NOMO-1 (cell line): ENCODE data around the gene FHAD1.
A peak's percentile ranks its signal among the peaks of the same experiment; 100 is the strongest.
"Not testable (repeated sequence)": the region's sequence is repeated elsewhere in the genome, so short reads cannot be mapped to it uniquely, and the experiment has no call there.

Experiments used
- DNase-seq, 2 experiments: peaks; one replicate each; lab custom pipeline; 2025; ENCODE audit not compliant: unreplicated experiment in 2 of 2; lab: John Stamatoyannopoulos, UW

The FHAD1 gene

GRCh38 chr1:15273274-15273673 is 26.3 kb downstream of the FHAD1 start:
- DNase-seq, result no peak

- no peak for DNase-seq
Measured at GRCh38 chr1:15275921-15276683, 29.1 kb downstream of the FHAD1 start.

GRCh38 chr1:15276691-15277446 is 29.8 kb downstream of the FHAD1 start:
- no peak for DNase-seq

GRCh38 chr1:15277447-15277838 is 30.4 kb downstream of the FHAD1 start:
- DNase-seq, result no peak

- DNase-seq, result no peak
Measured at GRCh38 chr1:15277933-15278332, 30.9 kb downstream of the FHAD1 start.

GRCh38 chr1:15279576-15280230 is 32.7 kb downstream of the FHAD1 start:
- no peak for DNase-seq

- no peak for DNase-seq
Measured at GRCh38 chr1:15280416-15280815, 33.4 kb downstream of the FHAD1 start.

GRCh38 chr1:15282038-15282437 is 35.0 kb downstream of the FHAD1 start:
- DNase-seq, result no peak

GRCh38 chr1:15282810-15283474 is 35.9 kb downstream of the FHAD1 start:
- no peak for DNase-seq

GRCh38 chr1:15283526-15283925 is 36.5 kb downstream of the FHAD1 start:
- no peak for DNase-seq

- DNase-seq, result no peak
Measured at GRCh38 chr1:15286452-15286851, 39.4 kb downstream of the FHAD1 start.

- DNase-seq, result no peak
Measured at GRCh38 chr1:15287035-15287979, 40.3 kb downstream of the FHAD1 start.

- no peak for DNase-seq
Measured at GRCh38 chr1:15288173-15288926, 41.3 kb downstream of the FHAD1 start.

GRCh38 chr1:15289251-15289651 is 42.2 kb downstream of the FHAD1 start:
- no peak for DNase-seq

- DNase-seq, result no peak
Measured at GRCh38 chr1:15290382-15290781, 43.4 kb downstream of the FHAD1 start.

- no peak for DNase-seq
Measured at GRCh38 chr1:15295696-15296095, 48.7 kb downstream of the FHAD1 start.

GRCh38 chr1:15296585-15297321 is 49.7 kb downstream of the FHAD1 start:
- peak in 1 of 2 experiments; percentile 24 for DNase-seq

GRCh38 chr1:15297975-15298374 is 51.0 kb downstream of the FHAD1 start:
- not testable (repeated sequence) for DNase-seq

GRCh38 chr1:15299179-15299578 is 52.2 kb downstream of the FHAD1 start:
- no peak for DNase-seq
